Keratinocyte (primary cell): ENCODE data around the gene SUGCT.

Experiments used
- EZH2 ChIP-seq: IDR thresholded peaks from one replicate; pipeline ENCODE4 v1.6.1; 2012; ENCODE audit warnings: inconsistent platforms, mild to moderate bottlenecking, low read length, moderate library complexity
- TF ChIP-seq, protein P1 (sequence below), 3 experiments: IDR thresholded peaks in 1 of 3; conservative IDR thresholded peaks in 1 of 3; optimal IDR thresholded peaks in 1 of 3; 2 replicates in 2 of 3; 3 replicates in 1 of 3; pipeline versions ENCODE3 to v1.5.1; 2011; ENCODE audit warnings: low read length in 3 of 3, mild to moderate bottlenecking in 3 of 3, moderate library complexity in 2 of 3, control low read depth in 1 of 3, inconsistent platforms in 1 of 3; ENCODE audit not compliant: insufficient read depth in 2 of 3; ENCODE audit errors: extremely low read depth in 1 of 3

DNA sequence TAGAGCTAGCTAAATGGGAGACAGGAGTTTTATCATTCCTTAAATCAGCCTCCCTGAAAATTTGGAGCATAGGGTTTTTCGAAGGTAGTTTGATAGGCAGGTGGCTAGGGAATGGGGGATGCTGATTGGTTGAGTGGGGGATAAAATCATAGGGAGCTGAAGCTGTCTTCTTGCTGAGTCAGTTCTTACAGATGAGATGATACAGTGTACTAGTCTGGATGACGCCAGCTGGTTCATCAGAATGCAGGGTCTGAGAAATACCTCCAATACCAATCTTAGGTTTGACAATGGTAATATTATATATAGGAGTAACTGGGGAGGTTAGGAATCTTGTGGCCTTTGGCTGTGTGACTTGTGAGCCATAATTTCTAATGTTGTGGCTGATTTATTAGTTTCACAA is 271.2 kb downstream of the SUGCT start:
- TF ChIP-seq, protein P1, sequence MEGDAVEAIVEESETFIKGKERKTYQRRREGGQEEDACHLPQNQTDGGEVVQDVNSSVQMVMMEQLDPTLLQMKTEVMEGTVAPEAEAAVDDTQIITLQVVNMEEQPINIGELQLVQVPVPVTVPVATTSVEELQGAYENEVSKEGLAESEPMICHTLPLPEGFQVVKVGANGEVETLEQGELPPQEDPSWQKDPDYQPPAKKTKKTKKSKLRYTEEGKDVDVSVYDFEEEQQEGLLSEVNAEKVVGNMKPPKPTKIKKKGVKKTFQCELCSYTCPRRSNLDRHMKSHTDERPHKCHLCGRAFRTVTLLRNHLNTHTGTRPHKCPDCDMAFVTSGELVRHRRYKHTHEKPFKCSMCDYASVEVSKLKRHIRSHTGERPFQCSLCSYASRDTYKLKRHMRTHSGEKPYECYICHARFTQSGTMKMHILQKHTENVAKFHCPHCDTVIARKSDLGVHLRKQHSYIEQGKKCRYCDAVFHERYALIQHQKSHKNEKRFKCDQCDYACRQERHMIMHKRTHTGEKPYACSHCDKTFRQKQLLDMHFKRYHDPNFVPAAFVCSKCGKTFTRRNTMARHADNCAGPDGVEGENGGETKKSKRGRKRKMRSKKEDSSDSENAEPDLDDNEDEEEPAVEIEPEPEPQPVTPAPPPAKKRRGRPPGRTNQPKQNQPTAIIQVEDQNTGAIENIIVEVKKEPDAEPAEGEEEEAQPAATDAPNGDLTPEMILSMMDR (optimal IDR thresholded peaks at IDR 0.05 in 1 of 3, IDR thresholded peaks at IDR 0.05 in 1 of 3, conservative IDR thresholded peaks at IDR 0.05 in 1 of 3; ENCODE audit: extremely low read depth in 1 of 3, insufficient read depth in 2 of 3, low read length in 3 of 3): no peak
- TF ChIP-seq EZH2: no peak
